T-helper 1 cell treated with Interleukin-12 subunit alpha and Interleukin-12 subunit beta and Interleukin-4 antibody, amounts not matched to agents 30 ng/mL and 1 ng/mL, for 36 hours (primary cell): ENCODE data around the gene TKTL2. TPM values are rescaled to one million over a fixed set of nuclear protein-coding genes. Genes with fewer than 3 reads are reported as not detected.

Source experiments
- intact Hi-C: fragments of 100-400 bp; cut with micrococcal nuclease; formaldehyde crosslinking; loops from one replicate; pipeline ENCODE4 v1.15.1; 2024
- total RNA-seq: library from RNA; stranded (reverse); gene quantifications from 2 replicates; pipeline ENCODE4 v1.2.3, GENCODE V29; 2022

Gene TKTL2, protein sequence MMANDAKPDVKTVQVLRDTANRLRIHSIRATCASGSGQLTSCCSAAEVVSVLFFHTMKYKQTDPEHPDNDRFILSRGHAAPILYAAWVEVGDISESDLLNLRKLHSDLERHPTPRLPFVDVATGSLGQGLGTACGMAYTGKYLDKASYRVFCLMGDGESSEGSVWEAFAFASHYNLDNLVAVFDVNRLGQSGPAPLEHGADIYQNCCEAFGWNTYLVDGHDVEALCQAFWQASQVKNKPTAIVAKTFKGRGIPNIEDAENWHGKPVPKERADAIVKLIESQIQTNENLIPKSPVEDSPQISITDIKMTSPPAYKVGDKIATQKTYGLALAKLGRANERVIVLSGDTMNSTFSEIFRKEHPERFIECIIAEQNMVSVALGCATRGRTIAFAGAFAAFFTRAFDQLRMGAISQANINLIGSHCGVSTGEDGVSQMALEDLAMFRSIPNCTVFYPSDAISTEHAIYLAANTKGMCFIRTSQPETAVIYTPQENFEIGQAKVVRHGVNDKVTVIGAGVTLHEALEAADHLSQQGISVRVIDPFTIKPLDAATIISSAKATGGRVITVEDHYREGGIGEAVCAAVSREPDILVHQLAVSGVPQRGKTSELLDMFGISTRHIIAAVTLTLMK
- total RNA-seq, result not detected in 2 replicates

GRCh38 chr4:163473576-163473975 lies at the start of gene TKTL2:
Gene TKTL2, minus strand, starts transcription at chr4:163473754. Its CDS starts 20 bp downstream, at chr4:163473734.
- intact Hi-C loops, result no loop called here

GRCh38 chr4:163515198-163515597 lies 41.6 kb upstream of the TKTL2 start:
- intact Hi-C loops, result no loop called here

DNA sequence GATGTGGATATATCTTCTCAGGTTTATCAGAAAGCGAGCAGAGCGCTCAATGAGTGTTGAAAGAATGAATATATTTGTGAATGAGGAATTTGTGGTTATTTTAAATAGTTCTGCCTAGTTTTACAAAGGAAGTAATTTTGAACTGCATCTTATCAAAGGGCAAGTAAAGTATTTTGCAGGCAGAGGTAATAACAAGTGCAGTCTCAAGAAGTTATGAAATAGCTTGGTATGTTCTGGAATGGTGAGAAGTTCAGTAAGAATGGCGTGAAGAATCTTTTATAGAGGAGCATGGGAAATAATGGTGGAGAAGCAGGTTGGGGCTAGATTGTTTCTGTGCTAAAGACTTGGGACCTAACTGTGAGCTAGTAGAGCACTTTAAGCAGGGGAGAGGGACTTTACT lies 31.8 kb upstream of the TKTL2 start:
- intact Hi-C loops, result no loop called here

DNA sequence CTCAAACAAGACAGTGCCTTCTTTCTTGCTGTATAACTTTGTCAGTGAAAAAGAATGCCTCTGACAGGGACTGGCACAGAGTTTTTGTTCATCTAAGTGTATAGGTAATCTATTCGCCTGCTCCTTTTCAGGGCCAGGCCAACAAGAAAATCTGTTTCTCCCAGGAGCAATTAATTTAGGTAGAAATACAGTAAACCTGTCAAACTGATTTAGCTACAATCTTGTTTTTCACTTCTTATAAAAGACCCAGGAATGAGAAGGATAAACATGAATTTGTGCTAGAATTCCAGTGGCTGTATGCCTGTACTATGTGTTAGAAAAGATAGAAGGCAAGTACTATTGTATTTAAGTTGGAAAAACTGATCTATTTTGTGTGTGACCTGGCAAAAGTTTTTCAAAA lies 27.0 kb upstream of the TKTL2 start:
- intact Hi-C loops, result no loop called here

DNA sequence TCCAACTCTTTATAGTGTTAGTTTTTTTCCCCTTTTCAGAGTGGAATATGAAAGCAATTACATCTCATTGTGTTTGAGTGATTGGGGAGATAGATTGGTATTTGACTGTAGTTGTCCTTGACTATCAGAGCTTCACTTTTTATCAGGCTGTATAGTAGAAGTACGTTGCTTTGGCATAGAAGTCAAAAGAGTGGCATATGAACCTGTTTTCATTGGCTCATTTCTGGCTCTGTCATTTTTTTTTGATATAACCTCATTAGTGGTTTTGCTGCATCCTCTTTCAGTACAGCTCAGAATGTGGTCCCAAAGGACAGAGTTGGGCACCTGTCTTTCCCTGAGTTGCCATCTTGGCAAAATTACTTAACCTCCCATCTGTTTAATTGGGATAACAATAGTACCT lies 22.3 kb upstream of the TKTL2 start:
- intact Hi-C loops, result loop anchor here (2.0 to 10.0 kb wide), 6 partner anchors 385 to 1831 kb away; partner anchors contain the start of genes KLHL2 and MSMO1

GRCh38 chr4:163494360-163495241 lies 21.0 kb upstream of the TKTL2 start, which contains the start of gene TMA16:
Gene TMA16, plus strand, starts transcription at chr4:163494690. Its CDS starts 112 bp downstream, at chr4:163494802.
- intact Hi-C loops, result loop anchor here (1.0 to 10.0 kb wide), 11 partner anchors 10 to 1832 kb away; partner anchors contain the start of genes KLHL2, MSMO1, NAF1 and TMEM192

- intact Hi-C loops, result loop anchor here (1.0 to 10.0 kb wide), 9 partner anchors 10 to 1833 kb away; partner anchors contain the start of genes KLHL2, MSMO1, NAF1 and TMEM192
Observed at GRCh38 chr4:163493643-163494359, 20.2 kb upstream of the TKTL2 start.

DNA sequence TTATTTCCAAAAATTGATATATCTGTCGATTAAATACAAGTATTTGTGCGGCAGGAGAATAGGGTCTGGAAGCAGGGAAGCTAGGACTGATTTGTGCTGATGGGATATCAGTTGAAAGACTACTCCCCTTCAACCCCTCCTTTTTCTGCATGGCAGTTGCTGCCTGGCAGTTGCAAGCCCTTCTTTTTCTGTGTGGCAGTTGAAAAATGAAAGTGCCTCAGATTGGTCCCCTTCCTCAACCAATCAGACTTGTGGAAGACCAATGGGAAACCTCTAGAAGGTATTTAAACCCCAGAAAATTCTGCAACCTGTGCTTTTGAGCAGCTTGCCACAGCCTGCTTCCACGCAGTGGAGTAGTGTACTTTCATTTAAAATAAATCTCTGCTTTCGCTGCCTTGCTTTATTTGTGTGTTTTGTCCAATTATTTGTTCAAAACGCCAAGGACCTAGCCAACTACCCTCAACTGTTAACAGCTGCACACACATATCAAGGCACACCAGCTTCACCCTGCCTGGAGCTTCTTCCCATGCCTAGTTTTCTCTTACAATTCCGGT lies 19.5 kb upstream of the TKTL2 start:
- intact Hi-C loops, result loop anchor here (10.0 kb wide), 1 partner anchor 1712 kb away; the partner anchor contains the start of gene KLHL2

DNA sequence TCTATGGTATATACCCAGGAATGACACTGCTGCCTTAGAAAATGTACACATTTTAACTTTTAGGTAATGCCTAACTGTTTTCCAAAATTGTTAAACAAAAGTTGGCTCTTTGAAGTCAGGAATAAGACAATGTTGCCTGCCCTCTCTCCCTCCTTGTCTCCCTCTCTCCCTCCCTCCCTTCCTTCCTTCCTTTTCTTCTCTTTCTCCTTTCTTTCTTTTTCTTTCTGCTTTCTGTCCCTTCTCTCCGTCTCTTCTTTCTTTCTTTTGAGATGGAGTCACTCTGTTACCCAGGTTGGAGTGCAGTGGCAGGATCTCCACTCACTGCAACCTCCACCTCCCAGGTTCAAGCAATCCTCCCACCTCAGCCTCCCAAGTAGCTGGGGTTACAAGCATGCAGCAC lies 16.4 kb upstream of the TKTL2 start:
- intact Hi-C loops, result loop anchor here (10.0 kb wide), 1 partner anchor 1715 kb away; the partner anchor contains the start of gene KLHL2

DNA sequence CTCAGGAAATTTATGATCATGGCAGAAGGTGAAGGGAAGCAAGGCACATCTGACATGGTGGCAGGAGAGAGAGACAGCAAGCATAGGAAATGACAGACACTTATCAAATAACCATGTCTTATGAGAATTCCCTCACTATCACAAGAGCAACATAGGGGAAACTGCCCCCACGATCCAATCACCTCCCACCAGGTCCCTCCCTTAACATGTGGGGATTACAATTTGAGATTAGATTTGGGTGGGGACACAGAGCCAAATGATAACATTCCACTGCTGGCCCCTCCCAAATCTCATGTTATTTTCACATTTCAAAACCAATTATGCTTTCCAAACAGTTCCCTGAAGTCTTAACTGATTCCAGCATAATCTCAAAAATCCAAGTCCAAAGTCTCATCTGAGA lies 12.8 kb upstream of the TKTL2 start:
- intact Hi-C loops, result no loop called here

DNA sequence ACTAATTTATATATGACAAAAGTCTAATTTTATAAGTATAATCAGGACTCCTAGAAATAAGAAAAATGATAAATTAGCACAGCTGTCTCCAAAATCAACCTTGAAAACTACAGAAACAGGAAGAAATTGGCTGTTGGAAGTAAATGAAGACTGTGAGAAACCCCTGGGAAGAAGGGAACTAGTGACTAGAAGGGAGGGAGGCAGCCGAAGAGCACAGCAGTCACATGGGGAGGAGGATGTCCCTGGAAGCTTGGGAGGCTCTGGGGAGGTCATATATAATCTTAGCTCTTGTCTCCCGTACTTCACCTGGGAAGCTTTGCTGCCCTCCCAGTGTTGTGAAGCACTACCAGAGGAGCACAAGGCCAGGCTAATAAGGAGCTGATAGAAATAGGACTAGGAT lies 12.0 kb upstream of the TKTL2 start:
- intact Hi-C loops, result no loop called here

DNA sequence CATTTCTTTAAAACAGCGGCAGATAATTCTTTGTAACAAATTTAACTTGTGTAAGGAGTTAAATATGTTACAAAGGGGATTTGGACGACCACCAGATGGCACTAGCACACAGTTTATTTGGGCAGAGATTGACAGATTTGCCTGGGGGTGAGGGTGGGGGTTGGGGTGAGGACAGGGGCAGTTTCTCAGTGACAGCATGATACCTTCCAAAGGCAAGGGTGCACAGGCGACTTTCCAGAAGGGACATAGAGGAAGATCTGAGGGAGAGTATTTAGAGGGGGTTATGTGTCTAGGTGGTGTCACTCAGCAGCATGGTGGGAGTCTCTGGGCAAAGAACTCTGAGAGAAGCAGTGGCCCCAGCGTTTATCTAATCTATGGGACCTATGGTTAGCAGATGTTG lies 11.4 kb upstream of the TKTL2 start:
- intact Hi-C loops, result loop anchor here (1.0 to 5.0 kb wide), 6 partner anchors 9 to 1262 kb away; partner anchors contain the start of gene TMA16

GRCh38 chr4:163482190-163482589 lies 8.6 kb upstream of the TKTL2 start:
- intact Hi-C loops, result loop anchor here (5.0 kb wide), 2 partner anchors 1250 to 1265 kb away; no protein-coding TSS in a partner anchor

DNA sequence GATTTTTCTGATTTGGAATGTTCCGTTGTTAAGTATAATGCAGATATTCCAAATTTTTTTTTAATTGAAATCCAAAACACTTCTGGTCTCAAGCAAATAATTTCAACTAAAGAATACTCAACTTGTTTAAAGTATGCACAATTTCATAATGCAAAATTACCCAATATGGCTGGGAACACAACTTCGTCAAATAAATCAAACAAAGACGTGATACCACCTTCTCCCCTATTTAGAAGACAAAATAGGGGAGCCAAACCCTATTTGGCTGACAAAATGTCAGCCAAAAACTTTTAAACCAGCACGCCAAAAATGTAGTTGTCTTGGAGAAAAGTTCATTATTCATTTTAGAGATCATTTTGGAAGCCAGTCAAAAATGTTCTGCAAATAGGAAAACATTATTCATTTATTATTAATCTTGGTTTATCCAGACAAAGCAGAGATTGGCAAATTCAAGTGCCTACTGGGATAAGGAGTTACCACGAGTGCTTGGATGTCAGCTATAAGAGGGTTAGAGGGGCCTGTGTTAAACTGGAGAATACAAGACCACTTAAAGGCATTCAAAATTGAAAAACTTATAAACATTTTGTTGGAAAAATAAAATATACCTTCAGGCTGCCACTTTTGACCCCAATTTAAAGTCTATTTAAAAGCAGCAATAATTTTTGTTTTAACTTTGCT lies 3.3 kb upstream of the TKTL2 start:
- intact Hi-C loops, result no loop called here

GRCh38 chr4:163474027-163474426 lies 473 bp upstream of the TKTL2 start:
- intact Hi-C loops, result no loop called here

DNA sequence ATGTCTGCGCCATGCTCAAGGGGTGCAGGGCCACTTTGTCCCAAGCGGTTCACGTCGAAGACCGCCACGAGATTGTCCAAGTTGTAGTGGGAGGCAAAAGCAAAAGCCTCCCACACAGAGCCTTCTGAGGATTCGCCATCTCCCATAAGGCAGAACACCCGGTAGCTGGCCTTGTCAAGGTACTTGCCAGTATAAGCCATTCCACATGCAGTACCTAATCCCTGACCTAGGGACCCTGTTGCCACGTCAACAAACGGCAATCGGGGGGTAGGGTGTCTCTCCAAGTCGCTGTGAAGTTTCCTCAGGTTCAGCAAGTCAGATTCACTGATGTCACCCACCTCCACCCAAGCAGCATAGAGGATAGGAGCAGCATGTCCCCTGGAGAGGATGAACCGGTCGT lies 424 bp downstream of the TKTL2 start:
- intact Hi-C loops, result no loop called here

DNA sequence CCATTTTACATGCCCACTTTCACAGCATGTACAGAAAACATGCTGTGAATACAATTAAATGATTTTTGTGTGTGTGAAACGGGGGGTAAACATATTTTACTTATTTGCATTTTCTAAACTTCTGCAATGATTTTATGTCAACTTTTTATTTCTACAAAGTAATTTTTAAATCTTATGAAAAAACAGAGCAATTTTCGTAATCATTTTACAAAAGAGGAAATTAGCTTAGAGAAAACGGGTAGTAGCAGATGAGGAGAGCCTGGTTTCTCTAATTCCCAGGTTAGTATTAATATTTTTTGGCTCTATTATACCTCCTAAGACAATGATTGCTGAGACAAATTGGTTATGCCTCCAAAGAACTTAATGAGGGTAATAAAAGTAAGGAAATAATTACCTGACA lies 3.2 kb downstream of the TKTL2 start:
- intact Hi-C loops, result no loop called here

DNA sequence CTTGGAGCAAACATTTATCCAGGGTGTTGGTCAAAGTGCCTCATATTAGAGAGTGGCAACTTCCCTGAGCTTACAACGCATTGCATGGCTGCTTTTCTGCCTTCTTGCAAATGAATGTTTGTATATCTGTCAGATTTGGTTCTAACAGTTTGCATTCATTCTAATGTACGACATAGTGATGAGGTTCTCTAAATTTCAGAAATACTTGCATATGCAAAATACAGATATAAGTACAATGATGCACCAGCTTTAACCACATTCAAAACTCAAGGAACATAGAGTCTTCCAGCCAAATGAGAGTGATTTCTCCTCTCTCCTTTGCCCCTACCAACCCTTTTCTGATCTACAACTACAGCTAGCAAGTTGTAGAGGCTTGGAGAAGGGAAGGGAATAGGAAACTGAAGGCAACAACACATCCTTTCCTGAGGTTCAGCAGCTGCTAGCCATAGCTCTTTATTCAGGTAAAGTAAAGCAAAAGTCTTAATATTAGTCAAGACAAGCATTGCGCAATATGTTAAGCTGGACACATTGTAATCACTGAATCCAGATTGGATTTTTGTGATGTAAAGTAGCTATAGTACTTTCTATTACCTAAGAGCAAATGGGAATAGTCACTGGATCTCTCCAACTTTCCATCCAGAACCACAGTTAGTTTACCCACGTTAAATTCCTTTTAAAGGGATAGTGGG lies 6.3 kb downstream of the TKTL2 start:
- intact Hi-C loops, result no loop called here

- intact Hi-C loops, result no loop called here
Observed at GRCh38 chr4:163462556-163462955, 11.0 kb downstream of the TKTL2 start.
